Measurements from ENCODE around the gene RBCK1. TPM values are rescaled to one million over a fixed set of nuclear protein-coding genes. Genes with fewer than 3 reads are reported as not detected.
A peak's percentile ranks its signal among the peaks of the same experiment; 100 is the strongest.

Gene RBCK1
- 68.9 TPM for polyA plus RNA-seq (2013)

GRCh38 chr20:407953-408842 is at the start of gene RBCK1:
RBCK1 (plus strand) TSS chr20:408299; CDS start chr20:408758, 459 bp downstream.
- no peaks in the 10 kb centered on the region for H3K27me3 ChIP-seq (replicated peaks in 2 of 5; ENCODE audit: control insufficient read depth in 4 of 5, insufficient read depth in 5 of 5, low read length in 4 of 5)
- under 1% methylated on average over 62 of the region's 87 CpGs for WGBS (ENCODE audit: insufficient coverage)
- H3K4me3 ChIP-seq (ENCODE audit: control insufficient read depth in 1 of 7, extremely low read depth in 1 of 7, insufficient read depth in 4 of 7, low read depth in 2 of 7, low read length in 6 of 7): peak within 1 kb of the TSS; percentile 69 to 99 (median 96)
- ChIA-PET CTCF (interaction anchor here (0.6 to 1.9 kb wide), 8 partner anchors 12 to 71 kb away, joined by 3 to 8 read pairs (median 4); no protein-coding TSS in a partner anchor), POLR2A (interaction anchor here (1.0 kb wide), 1 partner anchor 10 kb away, joined by 3 read pairs; no protein-coding TSS in a partner anchor)
- DNase-seq: peak; percentile 86 to 92 (median 91)
- peak within 1 kb of the TSS; percentile 74 to 92 for H3K27ac ChIP-seq (ENCODE audit: insufficient read depth in 1 of 2, low read depth in 1 of 2, low read length in 2 of 2, poor library complexity in 1 of 2, severe bottlenecking in 2 of 2)
- peaks cover 6 to 27% (median 23%) of the 10 kb centered on the region in 4 experiments for H3K4me1 ChIP-seq (ENCODE audit: control extremely low read depth in 1 of 4, control insufficient read depth in 4 of 4, insufficient read depth in 4 of 4, low read length in 3 of 4)
- peaks cover 0 to 4% (median 0%) of the 10 kb centered on the region in 5 experiments for H3K9me3 ChIP-seq (ENCODE audit: control extremely low read depth in 1 of 5, control insufficient read depth in 4 of 5, insufficient read depth in 2 of 5, low read depth in 1 of 5, low read length in 4 of 5)
- H3K36me3 ChIP-seq (ENCODE audit: control insufficient read depth in 4 of 4, insufficient read depth in 4 of 4, low read length in 3 of 4): peaks cover 6 to 23% (median 19%) of the 10 kb centered on the region in 4 experiments

- Histone ChIP-seq H3K27ac (ENCODE audit: insufficient read depth in 1 of 2, low read depth in 1 of 2, low read length in 2 of 2, poor library complexity in 1 of 2, severe bottlenecking in 2 of 2) (no peak overlapping the region), H3K36me3 (ENCODE audit: control insufficient read depth in 4 of 4, insufficient read depth in 4 of 4, low read length in 3 of 4) (no peaks in the 10 kb centered on the region), H3K9me3 (ENCODE audit: control extremely low read depth in 1 of 5, control insufficient read depth in 4 of 5, insufficient read depth in 2 of 5, low read depth in 1 of 5, low read length in 4 of 5) (no peaks in the 10 kb centered on the region), H3K27me3 (replicated peaks in 2 of 5; ENCODE audit: control insufficient read depth in 4 of 5, insufficient read depth in 5 of 5, low read length in 4 of 5) (no peaks in the 10 kb centered on the region), H3K4me3 (ENCODE audit: control insufficient read depth in 1 of 7, extremely low read depth in 1 of 7, insufficient read depth in 4 of 7, low read depth in 2 of 7, low read length in 6 of 7) (no peak overlapping the region), H3K4me1 (ENCODE audit: control extremely low read depth in 1 of 4, control insufficient read depth in 4 of 4, insufficient read depth in 4 of 4, low read length in 3 of 4) (peaks cover 0 to 13% (median 9%) of the 10 kb centered on the region in 4 experiments)
- ChIA-PET POLR2A (no interaction called here), CTCF (interaction anchor here (1.1 kb wide), 1 partner anchor 72 kb away, joined by 3 read pairs; no protein-coding TSS in a partner anchor)
- DNase-seq: no peak
- 83% methylated on average over 3 of the region's 4 CpGs for WGBS (ENCODE audit: insufficient coverage)
These were observed 49.1 kb upstream of the RBCK1 start for GRCh38 chr20:358891-359555.

- peaks cover 0 to 24% (median 19%) of the 10 kb centered on the region in 4 experiments for H3K4me1 ChIP-seq (ENCODE audit: control extremely low read depth in 1 of 4, control insufficient read depth in 4 of 4, insufficient read depth in 4 of 4, low read length in 3 of 4)
- H3K4me3 ChIP-seq (ENCODE audit: control insufficient read depth in 1 of 7, extremely low read depth in 1 of 7, insufficient read depth in 4 of 7, low read depth in 2 of 7, low read length in 6 of 7): no peak overlapping the region
- no peak overlapping the region for H3K27ac ChIP-seq (ENCODE audit: insufficient read depth in 1 of 2, low read depth in 1 of 2, low read length in 2 of 2, poor library complexity in 1 of 2, severe bottlenecking in 2 of 2)
- H3K27me3 ChIP-seq (replicated peaks in 2 of 5; ENCODE audit: control insufficient read depth in 4 of 5, insufficient read depth in 5 of 5, low read length in 4 of 5): no peaks in the 10 kb centered on the region
- WGBS (ENCODE audit: insufficient coverage): 89% methylated on average over 4 of the region's 8 CpGs
- POLR2A ChIA-PET: no interaction called here
- H3K36me3 ChIP-seq (ENCODE audit: control insufficient read depth in 4 of 4, insufficient read depth in 4 of 4, low read length in 3 of 4): no peaks in the 10 kb centered on the region
- CTCF ChIA-PET: interaction anchor here (0.8 to 2.9 kb wide), 10 partner anchors 8 to 120 kb away, joined by 3 to 22 read pairs (median 3); no protein-coding TSS in a partner anchor
- DNase-seq: no peak
- H3K9me3 ChIP-seq (ENCODE audit: control extremely low read depth in 1 of 5, control insufficient read depth in 4 of 5, insufficient read depth in 2 of 5, low read depth in 1 of 5, low read length in 4 of 5): no peaks in the 10 kb centered on the region
These were observed 46.5 kb upstream of the RBCK1 start for GRCh38 chr20:361561-361960.

GRCh38 chr20:362271-363254 is 45.5 kb upstream of the RBCK1 start:
- ChIA-PET CTCF (interaction anchor here (0.8 to 2.9 kb wide), 14 partner anchors 9 to 119 kb away, joined by 3 to 22 read pairs (median 3); no protein-coding TSS in a partner anchor), POLR2A (interaction anchor here (1.1 kb wide), 1 partner anchor 167 kb away, joined by 5 read pairs; no protein-coding TSS in a partner anchor)
- Histone ChIP-seq H3K9me3 (ENCODE audit: control extremely low read depth in 1 of 5, control insufficient read depth in 4 of 5, insufficient read depth in 2 of 5, low read depth in 1 of 5, low read length in 4 of 5) (no peaks in the 10 kb centered on the region), H3K36me3 (ENCODE audit: control insufficient read depth in 4 of 4, insufficient read depth in 4 of 4, low read length in 3 of 4) (no peaks in the 10 kb centered on the region), H3K4me3 (ENCODE audit: control insufficient read depth in 1 of 7, extremely low read depth in 1 of 7, insufficient read depth in 4 of 7, low read depth in 2 of 7, low read length in 6 of 7) (no peak overlapping the region), H3K27ac (ENCODE audit: insufficient read depth in 1 of 2, low read depth in 1 of 2, low read length in 2 of 2, poor library complexity in 1 of 2, severe bottlenecking in 2 of 2) (no peak overlapping the region), H3K27me3 (replicated peaks in 2 of 5; ENCODE audit: control insufficient read depth in 4 of 5, insufficient read depth in 5 of 5, low read length in 4 of 5) (no peaks in the 10 kb centered on the region), H3K4me1 (ENCODE audit: control extremely low read depth in 1 of 4, control insufficient read depth in 4 of 4, insufficient read depth in 4 of 4, low read length in 3 of 4) (peaks cover 0 to 24% (median 19%) of the 10 kb centered on the region in 4 experiments)
- peak; percentile 64 to 79 (median 77) for DNase-seq
- 49% methylated on average over 9 of the region's 13 CpGs for WGBS (ENCODE audit: insufficient coverage)

GRCh38 chr20:363319-364078 is 44.6 kb upstream of the RBCK1 start:
- no peaks in the 10 kb centered on the region for H3K36me3 ChIP-seq (ENCODE audit: control insufficient read depth in 4 of 4, insufficient read depth in 4 of 4, low read length in 3 of 4)
- H3K4me1 ChIP-seq (ENCODE audit: control extremely low read depth in 1 of 4, control insufficient read depth in 4 of 4, insufficient read depth in 4 of 4, low read length in 3 of 4): peaks cover 0 to 24% (median 19%) of the 10 kb centered on the region in 4 experiments
- no peaks in the 10 kb centered on the region for H3K27me3 ChIP-seq (replicated peaks in 2 of 5; ENCODE audit: control insufficient read depth in 4 of 5, insufficient read depth in 5 of 5, low read length in 4 of 5)
- DNase-seq: no peak
- ChIA-PET POLR2A (interaction anchor here (1.1 kb wide), 1 partner anchor 168 kb away, joined by 5 read pairs; no protein-coding TSS in a partner anchor), CTCF (interaction anchor here (0.9 to 2.9 kb wide), 7 partner anchors 8 to 115 kb away, joined by 3 to 22 read pairs (median 4); no protein-coding TSS in a partner anchor)
- H3K27ac ChIP-seq (ENCODE audit: insufficient read depth in 1 of 2, low read depth in 1 of 2, low read length in 2 of 2, poor library complexity in 1 of 2, severe bottlenecking in 2 of 2): peak overlapping the region in 1 of 2 experiments; percentile 6
- no peak overlapping the region for H3K4me3 ChIP-seq (ENCODE audit: control insufficient read depth in 1 of 7, extremely low read depth in 1 of 7, insufficient read depth in 4 of 7, low read depth in 2 of 7, low read length in 6 of 7)
- WGBS (ENCODE audit: insufficient coverage): 98% methylated on average over 11 of the region's 13 CpGs
- H3K9me3 ChIP-seq (ENCODE audit: control extremely low read depth in 1 of 5, control insufficient read depth in 4 of 5, insufficient read depth in 2 of 5, low read depth in 1 of 5, low read length in 4 of 5): no peaks in the 10 kb centered on the region
